GM12874 (cell line): ENCODE data around the gene ADIRF.

Experiments
- TF ChIP-seq, protein P1 (sequence below): IDR thresholded peaks from 2 replicates; pipeline ENCODE4 v1.5.1; 2011; ENCODE audit warnings: low read depth, mild to moderate bottlenecking, control low read depth, low read length, moderate library complexity; ENCODE audit not compliant: insufficient read depth

Gene ADIRF

DNA sequence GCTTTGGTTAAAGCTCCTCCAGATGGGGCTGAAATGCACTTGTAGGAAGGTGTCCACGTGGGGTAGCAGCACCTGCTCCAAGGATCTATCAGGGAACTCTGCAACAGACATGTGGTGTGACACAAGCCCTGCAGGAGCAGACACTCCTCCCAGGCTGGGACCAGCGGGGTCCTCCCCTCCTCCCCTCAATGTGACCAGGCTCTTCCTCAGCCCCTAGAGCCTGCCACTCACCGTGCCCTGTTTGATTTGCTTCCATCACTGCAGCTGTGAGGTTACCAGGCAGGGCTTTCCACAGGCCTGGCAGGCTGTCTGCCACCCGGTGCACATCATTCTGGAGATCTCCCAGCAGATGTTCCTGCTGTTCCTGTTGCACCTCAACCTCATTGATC is 24.3 kb upstream of the ADIRF start:
- TF ChIP-seq, protein P1, sequence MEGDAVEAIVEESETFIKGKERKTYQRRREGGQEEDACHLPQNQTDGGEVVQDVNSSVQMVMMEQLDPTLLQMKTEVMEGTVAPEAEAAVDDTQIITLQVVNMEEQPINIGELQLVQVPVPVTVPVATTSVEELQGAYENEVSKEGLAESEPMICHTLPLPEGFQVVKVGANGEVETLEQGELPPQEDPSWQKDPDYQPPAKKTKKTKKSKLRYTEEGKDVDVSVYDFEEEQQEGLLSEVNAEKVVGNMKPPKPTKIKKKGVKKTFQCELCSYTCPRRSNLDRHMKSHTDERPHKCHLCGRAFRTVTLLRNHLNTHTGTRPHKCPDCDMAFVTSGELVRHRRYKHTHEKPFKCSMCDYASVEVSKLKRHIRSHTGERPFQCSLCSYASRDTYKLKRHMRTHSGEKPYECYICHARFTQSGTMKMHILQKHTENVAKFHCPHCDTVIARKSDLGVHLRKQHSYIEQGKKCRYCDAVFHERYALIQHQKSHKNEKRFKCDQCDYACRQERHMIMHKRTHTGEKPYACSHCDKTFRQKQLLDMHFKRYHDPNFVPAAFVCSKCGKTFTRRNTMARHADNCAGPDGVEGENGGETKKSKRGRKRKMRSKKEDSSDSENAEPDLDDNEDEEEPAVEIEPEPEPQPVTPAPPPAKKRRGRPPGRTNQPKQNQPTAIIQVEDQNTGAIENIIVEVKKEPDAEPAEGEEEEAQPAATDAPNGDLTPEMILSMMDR = no peak

DNA sequence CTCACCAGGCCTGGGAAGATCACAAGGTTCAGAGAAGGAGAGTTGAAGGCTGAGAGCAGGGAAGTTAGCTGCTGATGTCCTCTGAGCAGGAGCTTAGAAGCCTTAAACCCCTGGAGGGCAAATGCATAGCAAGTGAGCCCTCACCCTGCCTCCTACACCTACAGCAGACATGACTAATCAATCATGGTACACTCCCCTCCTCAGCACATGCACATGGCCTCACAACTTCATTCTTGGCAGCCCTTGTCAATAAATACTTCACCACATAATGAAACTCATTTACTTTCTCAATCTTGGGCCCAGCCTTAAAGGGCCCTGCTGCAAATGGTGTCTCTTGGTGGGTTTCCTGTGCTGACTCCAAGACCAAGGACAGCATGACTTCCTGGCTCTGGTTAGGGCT is 23.8 kb upstream of the ADIRF start:
- TF ChIP-seq, protein P1 = no peak

DNA sequence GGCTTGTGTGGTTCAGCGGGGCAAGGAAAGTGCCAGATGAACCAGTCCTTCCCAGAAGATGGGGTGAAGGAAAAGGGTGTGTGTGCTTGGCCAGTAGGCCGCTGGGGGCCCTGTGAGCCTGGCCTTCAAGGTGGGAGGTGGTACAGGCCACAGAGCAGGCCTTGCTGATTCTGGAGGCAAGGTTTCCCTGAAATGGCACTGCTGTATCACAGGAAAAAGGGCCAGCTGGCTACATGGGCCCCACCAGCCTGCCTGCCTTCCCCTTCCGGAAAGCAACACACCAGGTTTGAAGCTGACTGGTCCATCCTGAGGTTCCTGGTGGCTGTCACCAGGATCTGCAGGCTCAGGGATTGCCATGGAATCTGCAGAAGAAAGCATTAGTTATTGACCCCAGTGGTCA is 23.4 kb upstream of the ADIRF start:
- TF ChIP-seq, protein P1 = no peak

DNA sequence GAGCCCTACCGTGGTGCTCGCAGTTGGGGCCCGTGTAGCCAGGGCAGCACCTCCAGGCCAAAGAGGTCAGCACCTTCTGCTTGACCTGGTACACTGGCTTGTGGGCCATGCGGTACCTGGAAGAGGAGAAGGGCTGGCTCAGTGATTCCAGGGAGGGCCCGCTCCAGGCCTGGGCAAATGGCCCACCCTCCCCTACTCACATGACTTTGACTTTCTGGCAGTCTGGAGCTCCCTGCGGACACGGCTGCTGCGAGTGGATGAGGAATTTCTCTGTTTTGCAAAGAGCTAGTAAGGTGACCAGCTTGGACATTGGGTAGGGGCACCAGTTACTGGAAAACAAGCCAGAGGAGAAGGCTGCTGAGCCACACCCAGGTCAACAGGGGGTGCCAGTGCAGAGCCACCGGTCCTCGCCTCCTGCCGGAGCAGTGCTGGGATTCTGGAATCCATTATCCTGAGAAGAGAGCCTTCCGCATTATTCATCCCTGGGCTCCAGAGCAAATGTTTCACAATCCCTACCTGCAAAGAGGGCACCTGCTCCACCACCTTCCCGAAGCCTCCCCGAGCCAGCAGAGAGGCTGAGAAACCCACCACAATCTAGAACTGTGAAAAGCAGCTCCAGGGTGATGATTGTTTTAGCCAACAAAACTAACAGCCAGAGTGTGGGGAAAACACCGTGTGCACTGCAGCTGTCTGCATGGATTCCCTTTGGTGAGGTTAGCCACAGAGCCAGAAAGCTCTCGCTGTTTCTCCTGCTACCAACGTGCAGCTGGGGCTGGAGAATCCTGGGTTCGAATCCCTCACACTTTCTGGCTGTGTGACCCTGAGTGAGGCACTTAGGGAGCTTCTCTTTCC is 22.7 kb upstream of the ADIRF start:
- TF ChIP-seq, protein P1 = no peak

DNA sequence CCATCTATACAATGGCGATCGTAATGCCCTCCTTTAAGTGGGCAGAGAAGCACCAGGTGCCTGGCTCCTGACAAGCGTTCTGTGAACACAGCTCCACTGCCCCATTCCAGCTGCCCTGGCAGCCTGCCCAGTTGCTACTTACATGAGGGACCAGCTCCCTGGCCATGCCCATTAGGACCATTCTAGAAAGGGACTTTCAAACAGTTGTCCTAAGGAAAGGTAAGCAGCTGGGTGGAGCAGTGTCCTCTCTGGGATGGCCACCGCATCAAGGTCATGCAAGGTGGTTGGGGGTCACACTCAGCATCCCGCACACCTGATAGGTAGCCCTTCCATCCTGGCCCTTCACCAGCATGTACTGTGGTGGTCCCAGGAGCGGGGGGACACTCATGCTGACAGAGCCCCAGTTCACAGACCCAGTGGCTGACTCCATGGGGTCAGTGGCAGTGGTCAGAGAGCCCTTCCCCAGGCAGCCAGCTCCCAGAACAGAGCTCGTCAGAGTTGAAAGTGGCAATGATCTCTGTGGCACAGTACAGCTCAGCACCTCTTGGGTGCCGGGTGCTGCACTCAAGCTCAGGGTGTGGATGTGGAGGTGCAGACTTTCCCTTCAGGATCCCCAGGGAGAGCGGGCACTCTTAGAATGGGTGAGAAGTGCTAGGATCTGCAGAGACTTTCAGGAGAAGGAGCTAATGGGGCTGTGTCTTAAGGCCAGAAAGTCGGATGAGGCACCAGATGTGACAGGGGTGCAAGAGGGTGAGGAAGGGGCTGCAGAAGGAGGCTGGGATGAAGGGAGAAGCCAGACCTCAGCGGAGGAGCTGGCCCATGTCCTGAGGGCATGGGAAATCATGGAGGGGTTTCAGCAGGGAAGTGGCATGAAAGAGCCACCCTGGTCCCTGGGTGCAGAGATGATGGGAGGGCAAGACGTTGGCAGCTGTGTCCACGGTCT is 21.8 kb upstream of the ADIRF start:
- TF ChIP-seq, protein P1 = no peak

DNA sequence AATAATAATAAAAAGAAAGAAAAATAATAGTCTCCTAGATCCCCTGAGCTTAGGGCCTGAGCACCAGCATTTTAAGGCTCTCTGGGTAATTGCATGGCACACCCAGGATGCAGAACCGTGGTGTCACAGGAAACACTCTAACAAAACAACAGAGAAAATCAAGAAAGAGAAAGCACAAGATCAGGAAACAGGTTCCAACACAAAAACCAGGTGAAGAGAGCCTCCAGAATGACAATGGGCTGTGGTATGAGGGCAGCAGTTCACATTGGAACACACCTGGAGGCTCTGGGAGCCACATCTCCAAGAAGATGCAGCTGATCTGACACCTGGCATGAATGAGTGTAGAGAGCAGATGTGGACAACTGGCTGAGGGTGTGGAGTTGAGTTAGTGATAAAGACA is 17.9 kb upstream of the ADIRF start:
- TF ChIP-seq, protein P1 = no peak

DNA sequence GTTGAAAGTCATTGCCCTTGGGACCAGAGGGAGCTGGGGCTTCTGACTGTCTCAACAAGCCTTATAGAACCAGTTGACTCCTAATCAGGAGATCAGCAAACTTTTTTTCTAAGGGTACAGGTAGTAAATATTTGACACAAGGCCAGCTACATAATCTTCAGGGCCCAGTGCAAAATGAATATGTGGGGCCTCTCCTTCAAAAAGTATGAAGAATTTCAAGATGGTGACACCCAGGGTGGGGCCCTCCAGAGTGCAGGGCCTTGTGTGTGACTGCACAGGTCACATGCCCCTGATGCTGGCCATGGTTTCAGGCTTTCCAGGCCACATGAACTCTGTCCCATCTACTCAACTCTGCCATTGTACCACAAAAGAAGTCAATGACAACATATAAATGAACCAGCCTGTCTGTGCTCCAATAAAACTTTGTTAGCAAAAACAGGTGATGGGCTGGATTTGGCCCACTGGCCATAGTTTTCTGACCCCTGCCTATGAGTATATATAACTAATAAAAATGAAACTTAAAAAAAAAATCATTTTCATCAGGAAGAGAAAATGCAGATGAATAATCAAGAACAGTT is 17.0 kb upstream of the ADIRF start:
- TF ChIP-seq, protein P1 = no peak
